Testis (tissue), 2 donors: ENCODE results near the gene TFB1M.

ENCODE experiments used
- POLR2A ChIP-seq: fragments of 450-650 bp; IDR thresholded peaks from one replicate; pipeline ENCODE4 v1.6.1; 2017; ENCODE audit warnings: antibody characterized with exemption, mild to moderate bottlenecking, moderate library complexity
- TF ChIP-seq, protein P1 (sequence below), 3 experiments: fragments of 450-650 bp in 2 of 3; fragments of 200-600 bp in 1 of 3; sonication (generic) in 1 of 3; IDR thresholded peaks; one replicate each; pipeline ENCODE4 v1.5.1; 2016 to 2019; ENCODE audit warnings: antibody characterized with exemption in 3 of 3, mild to moderate bottlenecking in 2 of 3, moderate library complexity in 1 of 3

GRCh38 chr6:155301867-155302266 is 12.4 kb downstream of the TFB1M start:
- TF ChIP-seq, protein P1, sequence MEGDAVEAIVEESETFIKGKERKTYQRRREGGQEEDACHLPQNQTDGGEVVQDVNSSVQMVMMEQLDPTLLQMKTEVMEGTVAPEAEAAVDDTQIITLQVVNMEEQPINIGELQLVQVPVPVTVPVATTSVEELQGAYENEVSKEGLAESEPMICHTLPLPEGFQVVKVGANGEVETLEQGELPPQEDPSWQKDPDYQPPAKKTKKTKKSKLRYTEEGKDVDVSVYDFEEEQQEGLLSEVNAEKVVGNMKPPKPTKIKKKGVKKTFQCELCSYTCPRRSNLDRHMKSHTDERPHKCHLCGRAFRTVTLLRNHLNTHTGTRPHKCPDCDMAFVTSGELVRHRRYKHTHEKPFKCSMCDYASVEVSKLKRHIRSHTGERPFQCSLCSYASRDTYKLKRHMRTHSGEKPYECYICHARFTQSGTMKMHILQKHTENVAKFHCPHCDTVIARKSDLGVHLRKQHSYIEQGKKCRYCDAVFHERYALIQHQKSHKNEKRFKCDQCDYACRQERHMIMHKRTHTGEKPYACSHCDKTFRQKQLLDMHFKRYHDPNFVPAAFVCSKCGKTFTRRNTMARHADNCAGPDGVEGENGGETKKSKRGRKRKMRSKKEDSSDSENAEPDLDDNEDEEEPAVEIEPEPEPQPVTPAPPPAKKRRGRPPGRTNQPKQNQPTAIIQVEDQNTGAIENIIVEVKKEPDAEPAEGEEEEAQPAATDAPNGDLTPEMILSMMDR (IDR thresholded peaks at IDR 0.05), result no peak
- TF ChIP-seq POLR2A, result no peak
